WTC11 (cell line): ENCODE measurements around the gene MRAP. TPM values are rescaled to one million over a fixed set of nuclear protein-coding genes. Genes with fewer than 3 reads are reported as not detected.

Experiments
- ATAC-seq: fragments of 200-7000 bp; cut with Tn5 transposase; 2 replicates; pipeline ENCODE4 v1.10.0; 2021; ENCODE audit warnings: mild to moderate bottlenecking, moderate library complexity
- CTCF ChIA-PET: fragments of 300-600 bp; sonication (Branson Sonifier 250); formaldehyde crosslinking; loops from one replicate; lab custom pipeline; 2021; ENCODE audit warnings: antibody characterized with exemption; lab: Charles Lee
- POLR2A ChIA-PET: fragments of 350-600 bp; sonication (Branson Sonifier 250); formaldehyde crosslinking; loops from one replicate; lab custom pipeline; 2021; ENCODE audit warnings: antibody characterized with exemption; lab: Charles Lee
- DNase-seq: peaks from one replicate; pipeline ENCODE4 v3.0.0; 2021; ENCODE audit warnings: low spot score
- H3K27ac Mint-ChIP-seq: 2 replicates; pipeline ENCODE4 v1.8.0; 2021; ENCODE audit warnings: mixed read lengths
- H3K27me3 Mint-ChIP-seq: 2 replicates; pipeline ENCODE4 v1.8.0; 2021; ENCODE audit warnings: low read depth, mild to moderate bottlenecking, moderate library complexity, mixed read lengths
- H3K36me3 Mint-ChIP-seq: 2 replicates; pipeline ENCODE4 v1.8.0; 2021; ENCODE audit warnings: mixed read lengths
- H3K4me1 Mint-ChIP-seq: 2 replicates; pipeline ENCODE4 v1.8.0; 2022; ENCODE audit warnings: mixed read lengths
- H3K4me3 Mint-ChIP-seq: 2 replicates; pipeline ENCODE4 v1.8.0; 2021; ENCODE audit warnings: mild to moderate bottlenecking, moderate library complexity, mixed read lengths
- H3K9me3 Mint-ChIP-seq: 2 replicates; pipeline ENCODE4 v1.8.0; 2021; ENCODE audit warnings: mixed read lengths
- E2F1 ChIP-seq: sonication (generic); formaldehyde crosslinking; IDR thresholded peaks from 2 replicates; pipeline ENCODE4 v1.8.0; 2022; ENCODE audit warnings: mild to moderate bottlenecking, missing genetic modification reagents
- FOXP4 ChIP-seq: sonication (generic); formaldehyde crosslinking; IDR thresholded peaks from 2 replicates; pipeline ENCODE4 v1.8.0; 2022; ENCODE audit warnings: mild to moderate bottlenecking, missing genetic modification reagents
- GABPB1 ChIP-seq: sonication (generic); formaldehyde crosslinking; IDR thresholded peaks from 2 replicates; pipeline ENCODE4 v1.8.1; 2023; ENCODE audit warnings: mild to moderate bottlenecking, missing genetic modification reagents
- GTF2I ChIP-seq: fragments of 250-450 bp; sonication (Bioruptor Pico); conservative IDR thresholded peaks from 2 replicates; pipeline ENCODE4 v1.4.0; 2021; ENCODE audit warnings: mild to moderate bottlenecking
- HMGXB4 ChIP-seq: sonication (generic); formaldehyde crosslinking; IDR thresholded peaks from 2 replicates; pipeline ENCODE4 v1.8.1; 2023; ENCODE audit warnings: mild to moderate bottlenecking, moderate library complexity, missing genetic modification reagents
- IRF2 ChIP-seq: sonication (generic); formaldehyde crosslinking; IDR thresholded peaks from 2 replicates; pipeline ENCODE4 v1.8.0; 2022; ENCODE audit warnings: low read depth, missing genetic modification reagents, borderline replicate concordance
- MLX ChIP-seq: sonication (generic); formaldehyde crosslinking; IDR thresholded peaks from 2 replicates; pipeline ENCODE4 v1.8.1; 2023; ENCODE audit warnings: mild to moderate bottlenecking, missing genetic modification reagents, moderate library complexity
- NFATC4 ChIP-seq: fragments of 250-450 bp; sonication (Bioruptor Pico); IDR thresholded peaks from 2 replicates; pipeline ENCODE4 v1.9.0; 2021; ENCODE audit warnings: mild to moderate bottlenecking
- OVOL2 ChIP-seq: fragments of 250-450 bp; sonication (Bioruptor Pico); IDR thresholded peaks from 2 replicates; pipeline ENCODE4 v1.9.0; 2021; ENCODE audit warnings: mild to moderate bottlenecking, borderline replicate concordance
- SOX15 ChIP-seq: fragments of 250-450 bp; sonication (Bioruptor Pico); IDR thresholded peaks from 2 replicates; pipeline ENCODE4 v1.9.0; 2021; ENCODE audit warnings: mild to moderate bottlenecking
- STAT6 ChIP-seq: sonication (generic); formaldehyde crosslinking; conservative IDR thresholded peaks from 2 replicates; pipeline ENCODE4 v1.8.1; 2023; ENCODE audit warnings: mild to moderate bottlenecking, low read depth, missing genetic modification reagents, moderate library complexity
- TP53 ChIP-seq: sonication (generic); formaldehyde crosslinking; IDR thresholded peaks from 2 replicates; pipeline ENCODE4 v1.8.1; 2023; ENCODE audit warnings: mild to moderate bottlenecking, missing genetic modification reagents
- USF1 ChIP-seq: sonication (generic); formaldehyde crosslinking; IDR thresholded peaks from 2 replicates; pipeline ENCODE4 v1.8.0; 2022; ENCODE audit warnings: mild to moderate bottlenecking, missing genetic modification reagents
- USF2 ChIP-seq: sonication (generic); formaldehyde crosslinking; IDR thresholded peaks from 2 replicates; pipeline ENCODE4 v1.8.1; 2023; ENCODE audit warnings: mild to moderate bottlenecking, missing genetic modification reagents, moderate library complexity
- ZNF219 ChIP-seq: sonication (generic); formaldehyde crosslinking; IDR thresholded peaks from 2 replicates; pipeline ENCODE4 v1.8.0; 2023; ENCODE audit warnings: missing genetic modification reagents, mild to moderate bottlenecking, borderline replicate concordance
- ZNF281 ChIP-seq: sonication (generic); formaldehyde crosslinking; IDR thresholded peaks from 2 replicates; pipeline ENCODE4 v1.8.0; 2023; ENCODE audit warnings: mild to moderate bottlenecking, missing genetic modification reagents
- ZNF423 ChIP-seq: fragments of 250-450 bp; sonication (Bioruptor Pico); IDR thresholded peaks from 2 replicates; pipeline ENCODE4 v2.1.2; 2022; ENCODE audit warnings: mild to moderate bottlenecking, moderate library complexity
- ZNF532 ChIP-seq: fragments of 250-450 bp; sonication (Bioruptor Pico); IDR thresholded peaks from 2 replicates; pipeline ENCODE4 v1.9.0; 2021; ENCODE audit warnings: mild to moderate bottlenecking, borderline replicate concordance
- total RNA-seq: library from RNA; stranded (reverse); gene quantifications from 3 replicates; pipeline ENCODE4 v1.2.3, GENCODE V29; 2021

Gene MRAP
- total RNA-seq, 1 experiment from 2014 or later: not detected

- POLR2A ChIA-PET: no interaction called here
- Mint-ChIP-seq H3K4me3 (no peak overlapping the region), H3K4me1 (no peaks in the 10 kb centered on the region), H3K36me3 (peaks cover 87% of the 10 kb centered on the region), H3K27ac (no peak overlapping the region), H3K27me3 (no peaks in the 10 kb centered on the region), H3K9me3 (no peaks in the 10 kb centered on the region)
- DNase-seq: no peak
- CTCF ChIA-PET: interaction anchor here (0.8 to 0.9 kb wide), 2 partner anchors 15 to 250 kb away, joined by 3 read pairs; no protein-coding TSS in a partner anchor
- no peak for ATAC-seq
- no peak for TF ChIP-seq ZNF219 (CRISPR knock-in tag)
- no peak for TF ChIP-seq HMGXB4 (CRISPR knock-in tag)
- no peak for TF ChIP-seq ZNF423 (CRISPR knock-in tag)
- no peak for TF ChIP-seq E2F1
- no peak for TF ChIP-seq USF2 (CRISPR knock-in tag)
- no peak for TF ChIP-seq NFATC4 (CRISPR knock-in tag)
- TF ChIP-seq USF1 (CRISPR knock-in tag): no peak
- TF ChIP-seq FOXP4 (CRISPR knock-in tag): no peak
- TF ChIP-seq OVOL2: no peak
- TF ChIP-seq GABPB1 (CRISPR knock-in tag): no peak
- TF ChIP-seq IRF2 (CRISPR knock-in tag): no peak
- no peak for TF ChIP-seq TP53 (CRISPR knock-in tag)
- no peak for TF ChIP-seq ZNF281
- no peak for TF ChIP-seq STAT6 (CRISPR knock-in tag)
- no peak for TF ChIP-seq MLX (CRISPR knock-in tag)
- no peak for TF ChIP-seq ZNF532 (CRISPR knock-in tag)
- TF ChIP-seq SOX15 (CRISPR knock-in tag): no peak
- TF ChIP-seq GTF2I (CRISPR knock-in tag): no peak
These were observed 51.7 kb downstream of the MRAP start for GRCh38 chr21:32350211-32350980.
